GM18520 (cell line): ENCODE results near the gene CLTRN.
"Not testable (repeated sequence)": the region's sequence is repeated elsewhere in the genome, so short reads cannot be mapped to it uniquely, and the experiment has no call there.

ENCODE experiments used
- ATAC-seq: cut with Tn5 transposase; IDR thresholded peaks from one replicate; pipeline ENCODE4 v1.9.1; 2021; ENCODE audit not compliant: unreplicated experiment

CLTRN gene

GRCh38 chrX:15653961-15654360 lies 10.6 kb downstream of the CLTRN start:
- no peak for ATAC-seq

GRCh38 chrX:15647510-15647909 lies 17.1 kb downstream of the CLTRN start:
- ATAC-seq = not testable (repeated sequence)

GRCh38 chrX:15646543-15646942 lies 18.1 kb downstream of the CLTRN start:
- no peak for ATAC-seq

GRCh38 chrX:15646031-15646430 lies 18.6 kb downstream of the CLTRN start:
- ATAC-seq = no peak

DNA sequence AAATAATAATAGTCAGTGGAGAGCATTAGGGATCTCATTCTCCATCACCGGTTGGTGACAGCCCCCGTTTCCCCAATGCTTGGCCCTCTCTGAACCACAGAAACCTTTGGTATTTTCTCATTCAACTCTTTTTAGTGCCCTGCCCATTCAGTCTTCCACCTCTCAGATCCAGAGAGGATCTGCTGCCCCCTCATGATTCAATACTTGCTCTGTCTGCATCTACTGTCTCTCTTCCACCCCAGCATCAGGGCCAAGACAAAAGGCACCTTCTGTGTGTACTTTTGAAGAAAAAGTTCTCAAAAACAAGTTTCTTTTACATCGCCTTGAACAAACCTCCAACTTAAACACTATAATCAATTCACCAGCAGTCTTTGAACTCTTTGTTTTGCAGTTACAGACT lies 19.3 kb downstream of the CLTRN start:
- no peak for ATAC-seq

DNA sequence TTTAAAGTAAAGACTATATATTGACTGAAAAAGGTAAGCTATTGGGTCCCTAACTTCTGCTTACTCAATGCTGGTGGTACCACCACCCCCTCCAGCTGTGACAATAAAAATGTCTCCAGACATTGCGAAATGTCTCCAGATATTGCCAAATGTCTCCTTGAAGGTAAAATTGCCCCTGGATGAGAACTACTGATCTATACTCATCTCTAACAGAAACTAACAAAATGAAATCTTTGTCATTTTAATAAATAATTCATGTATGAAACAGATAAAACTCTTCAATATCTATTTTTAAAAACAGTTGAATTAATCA lies 20.1 kb downstream of the CLTRN start:
- no peak for ATAC-seq

DNA sequence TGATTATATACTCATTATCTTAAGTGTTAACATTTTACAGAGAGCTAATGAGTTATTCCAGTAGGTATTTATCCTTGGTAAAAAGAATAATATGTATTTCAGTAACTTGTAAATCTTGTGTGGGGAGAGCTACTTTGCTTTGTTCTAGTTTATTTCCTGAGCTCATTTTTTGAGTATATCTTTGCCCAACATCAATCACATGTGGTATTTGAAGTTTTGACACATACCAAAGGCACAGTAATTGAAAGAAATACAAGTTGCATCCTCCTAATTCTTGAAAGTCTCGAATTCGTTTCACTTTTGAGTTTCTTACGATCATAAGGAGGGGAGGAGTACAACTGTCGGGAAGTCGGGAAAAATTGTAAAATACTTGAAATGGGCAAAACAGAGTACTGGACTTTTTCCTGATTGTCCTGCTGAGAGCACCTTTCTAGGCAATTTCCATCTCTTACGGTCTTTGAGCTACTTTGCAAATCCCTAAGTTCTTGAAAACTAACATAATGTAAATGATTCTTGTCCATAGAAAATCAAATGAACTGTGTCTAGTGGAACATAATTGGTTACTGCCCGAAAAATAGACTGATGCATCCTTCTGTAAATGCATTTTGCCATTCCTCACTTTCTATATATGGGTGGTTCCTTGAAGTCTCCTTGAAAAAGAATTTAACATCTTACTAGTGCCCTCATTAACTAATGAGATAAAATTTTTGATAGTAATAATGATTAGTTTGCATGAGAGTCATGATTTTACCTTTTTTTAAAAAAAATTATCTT lies 20.6 kb downstream of the CLTRN start:
- no peak for ATAC-seq

DNA sequence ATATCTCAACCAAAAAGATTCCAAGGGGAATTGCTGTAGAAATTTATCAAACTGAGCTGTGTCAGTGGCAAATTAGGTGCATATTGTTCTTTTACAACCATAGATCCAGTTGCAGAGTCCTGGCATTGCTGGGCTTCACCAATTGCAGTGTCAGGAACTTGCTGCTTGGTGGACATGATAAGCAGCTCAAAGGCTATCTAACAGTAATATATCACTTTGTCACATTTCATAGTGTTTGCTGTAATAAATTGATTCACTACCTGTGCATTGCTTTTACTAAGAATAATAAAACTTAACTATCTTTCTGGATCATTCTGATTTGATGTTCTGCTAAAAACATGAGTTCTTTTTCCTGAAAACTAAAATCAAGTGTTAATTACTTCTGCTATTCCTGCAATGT lies 33.0 kb downstream of the CLTRN start:
- ATAC-seq = no peak

GRCh38 chrX:15623054-15623453 lies 41.6 kb downstream of the CLTRN start:
- no peak for ATAC-seq

DNA sequence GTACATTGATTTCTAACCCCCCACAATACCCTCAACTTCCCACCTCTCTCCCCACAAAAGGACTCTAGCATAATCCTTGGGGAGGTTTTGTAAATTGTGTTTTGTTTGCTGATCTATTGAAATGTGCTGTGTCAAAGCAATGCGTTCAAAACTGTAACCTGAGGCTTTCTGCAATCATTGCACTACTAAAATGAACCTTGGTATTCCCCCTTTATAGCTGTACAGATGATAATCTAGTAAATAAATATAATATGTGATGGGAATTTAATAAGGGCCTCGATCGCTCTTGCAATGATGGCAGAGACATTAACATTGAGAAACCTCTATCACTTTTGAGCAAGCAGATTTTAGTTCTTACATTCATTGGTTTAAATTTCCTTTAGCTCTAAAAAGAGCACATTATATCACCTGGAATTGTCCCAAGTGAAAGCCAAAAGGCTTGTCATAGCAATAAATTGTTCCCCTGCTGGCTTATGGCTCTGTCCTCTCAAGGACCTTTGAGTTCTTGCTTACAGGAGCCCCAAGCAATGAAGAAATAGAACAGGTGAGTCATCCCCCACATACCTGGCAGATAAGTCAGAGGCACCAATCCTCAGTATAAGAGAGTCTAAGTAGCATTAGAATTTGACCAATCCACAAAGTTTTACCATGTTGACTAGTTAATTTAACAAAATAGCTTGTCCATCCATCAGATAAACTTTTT lies 45.4 kb downstream of the CLTRN start:
- no peak for ATAC-seq

GRCh38 chrX:15617111-15617510 lies 47.5 kb downstream of the CLTRN start:
- no peak for ATAC-seq

- no peak for ATAC-seq
Observed at GRCh38 chrX:15616531-15616930, 48.1 kb downstream of the CLTRN start.

GRCh38 chrX:15607067-15607466 lies 57.5 kb downstream of the CLTRN start:
- no peak for ATAC-seq

DNA sequence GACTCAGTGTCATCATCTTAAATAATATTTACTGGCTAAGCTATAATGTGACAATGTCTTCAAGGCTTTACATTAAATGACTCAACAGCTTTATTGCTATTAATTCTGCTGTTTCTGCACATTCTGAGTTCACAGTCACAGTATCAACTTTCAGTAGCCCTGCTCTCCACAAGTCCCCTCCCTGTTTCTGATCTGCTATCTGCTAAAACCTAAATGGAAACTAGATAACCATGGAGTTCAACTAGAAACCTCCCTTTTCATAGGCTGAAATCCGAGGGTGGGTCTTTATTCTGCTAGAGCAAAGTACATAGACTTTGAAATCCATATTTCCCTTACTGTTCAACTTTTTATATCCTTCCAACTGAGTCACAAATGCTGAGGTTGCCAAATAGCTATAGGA lies 58.5 kb downstream of the CLTRN start:
- no peak for ATAC-seq

DNA sequence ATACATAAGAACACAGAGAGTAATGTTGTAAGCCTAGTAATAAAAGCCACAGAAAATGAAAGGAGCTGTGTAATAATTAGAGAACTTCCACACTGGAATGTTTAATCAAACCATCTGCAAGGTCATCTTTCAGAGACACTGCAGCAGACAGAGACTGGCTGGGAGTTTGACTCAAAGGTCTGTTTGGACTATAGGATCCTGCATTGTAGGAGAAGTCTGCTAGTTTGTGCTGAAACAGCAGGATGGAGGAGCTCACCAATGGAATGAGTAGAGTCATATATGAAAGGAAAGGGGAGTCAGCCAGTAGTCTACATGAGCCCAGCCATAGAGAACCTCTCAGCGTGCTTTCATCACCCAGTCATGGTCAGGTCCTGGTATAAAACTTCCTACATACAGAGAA lies 59.4 kb downstream of the CLTRN start:
- ATAC-seq = no peak

- ATAC-seq = no peak
Observed at GRCh38 chrX:15602761-15603160, 61.8 kb downstream of the CLTRN start.

DNA sequence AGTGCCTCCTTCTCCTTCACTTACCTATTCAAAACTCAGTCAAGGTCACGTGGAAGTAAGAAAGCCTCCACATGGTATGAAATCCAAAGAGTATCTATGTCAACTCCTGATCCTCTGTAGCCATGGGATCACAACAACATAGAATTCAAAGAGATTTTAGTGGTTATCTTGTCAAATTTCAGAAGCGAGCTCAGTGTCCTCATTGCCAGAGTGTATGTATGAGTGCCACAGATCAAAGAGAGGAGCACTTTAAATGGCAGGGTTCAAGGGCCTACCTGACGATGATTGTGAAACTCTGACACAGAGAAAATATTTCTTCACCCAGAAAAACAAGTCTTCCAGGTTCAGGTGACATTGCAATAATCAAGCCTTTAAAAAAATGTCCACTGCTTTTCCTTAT lies 62.7 kb downstream of the CLTRN start:
- ATAC-seq = no peak

DNA sequence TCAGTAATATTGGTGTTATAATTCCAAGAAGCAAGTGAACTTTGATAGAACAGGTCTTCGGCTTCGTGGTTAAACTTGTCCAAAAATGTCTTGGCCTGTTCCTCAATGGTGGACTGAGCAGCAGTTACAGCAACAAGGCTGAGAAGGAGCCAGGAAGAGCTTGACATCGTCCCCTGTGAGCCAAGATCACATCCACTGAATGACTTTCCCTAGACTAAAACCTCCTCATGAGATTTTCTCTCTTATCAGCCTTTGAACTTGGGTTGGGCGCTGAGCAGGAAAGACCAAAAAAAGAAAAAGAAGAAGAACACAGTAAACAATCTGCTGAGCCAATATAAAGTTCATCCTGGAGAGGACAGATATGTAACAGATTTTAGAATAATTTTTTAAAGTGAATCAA lies 63.9 kb downstream of the CLTRN start, which contains the start of gene ACE2:
TSS of gene ACE2 (minus strand) at position 216 of the 400 bp plus-strand sequence. CDS start at position 167, 49 bp downstream.
- no peak for ATAC-seq

GRCh38 chrX:15600049-15600448 lies 64.6 kb downstream of the CLTRN start:
- ATAC-seq = no peak

DNA sequence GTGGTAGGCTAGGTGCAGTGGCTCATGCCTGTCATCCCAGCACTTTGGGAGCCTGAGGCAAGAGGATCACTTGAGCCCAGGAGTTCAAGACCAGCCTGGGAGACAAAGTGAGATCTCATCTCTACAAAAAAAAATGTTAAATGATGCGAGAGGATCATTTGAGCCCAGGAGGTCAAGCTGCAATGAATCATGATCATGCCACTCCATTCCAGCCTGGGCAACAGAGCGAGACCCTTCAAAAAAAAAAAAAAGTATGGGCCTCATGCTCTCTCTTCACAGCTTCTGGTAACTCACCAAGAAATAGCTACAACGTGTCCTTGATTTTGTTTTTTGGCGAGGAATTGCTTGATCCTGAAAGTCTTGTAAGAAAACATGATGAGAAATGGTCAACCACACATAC lies 65.1 kb downstream of the CLTRN start:
- no peak for ATAC-seq

GRCh38 chrX:15598026-15598425 lies 66.6 kb downstream of the CLTRN start:
- ATAC-seq = no peak

- no peak for ATAC-seq
Observed at GRCh38 chrX:15594371-15594770, 70.2 kb downstream of the CLTRN start.
